HG02642 (cell line): ENCODE results near the gene MEIOSIN.
A peak's percentile ranks its signal among the peaks of the same experiment; 100 is the strongest.

Experiments used
- ATAC-seq: cut with Tn5 transposase; IDR thresholded peaks from one replicate; pipeline ENCODE4 v1.9.1; 2021; ENCODE audit warnings: mild to moderate bottlenecking; ENCODE audit not compliant: unreplicated experiment, poor library complexity

MEIOSIN gene

DNA sequence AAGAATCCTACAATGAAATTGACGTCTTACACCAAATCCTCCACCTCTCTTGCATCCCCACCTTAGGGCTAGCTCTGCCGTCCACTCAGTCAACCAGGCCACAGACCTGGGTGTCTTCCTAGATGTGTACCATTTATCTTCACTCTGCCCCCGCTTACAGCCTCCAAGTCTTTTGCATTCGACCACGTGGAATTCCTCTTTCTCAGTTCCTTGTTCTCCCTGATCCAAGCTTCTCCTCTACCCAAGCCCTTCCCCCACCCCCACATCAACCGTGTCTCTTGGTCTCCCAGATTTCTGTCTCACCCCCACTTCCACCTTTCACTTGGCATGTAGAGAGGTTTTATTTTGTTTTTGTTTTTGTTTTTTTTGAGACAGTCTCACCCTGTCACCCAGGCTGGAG lies 60.6 kb downstream of the MEIOSIN start:
- no peak for ATAC-seq

DNA sequence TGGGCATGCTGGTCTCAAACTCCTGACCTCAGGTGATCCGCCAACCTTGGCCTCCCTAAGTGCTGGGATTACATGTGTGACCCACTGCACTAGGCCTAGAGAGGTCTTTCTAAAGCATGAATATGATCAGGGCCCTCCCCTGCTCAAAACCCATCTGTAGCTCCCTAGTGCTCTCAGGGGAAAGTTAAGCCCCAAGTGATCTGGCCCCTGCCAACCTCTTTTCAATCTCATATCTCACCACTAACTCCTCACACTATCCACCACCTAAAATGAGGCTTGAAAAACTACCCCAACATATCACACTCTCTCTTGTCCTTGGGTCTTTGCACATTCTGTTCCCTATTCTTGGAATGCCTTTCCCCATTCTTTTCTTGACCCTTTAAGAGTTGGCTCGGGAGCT lies 61.4 kb downstream of the MEIOSIN start:
- ATAC-seq = no peak

- ATAC-seq = peak; percentile 58
These were observed 65.8 kb downstream of the MEIOSIN start for GRCh38 chr19:45798995-45799517.

DNA sequence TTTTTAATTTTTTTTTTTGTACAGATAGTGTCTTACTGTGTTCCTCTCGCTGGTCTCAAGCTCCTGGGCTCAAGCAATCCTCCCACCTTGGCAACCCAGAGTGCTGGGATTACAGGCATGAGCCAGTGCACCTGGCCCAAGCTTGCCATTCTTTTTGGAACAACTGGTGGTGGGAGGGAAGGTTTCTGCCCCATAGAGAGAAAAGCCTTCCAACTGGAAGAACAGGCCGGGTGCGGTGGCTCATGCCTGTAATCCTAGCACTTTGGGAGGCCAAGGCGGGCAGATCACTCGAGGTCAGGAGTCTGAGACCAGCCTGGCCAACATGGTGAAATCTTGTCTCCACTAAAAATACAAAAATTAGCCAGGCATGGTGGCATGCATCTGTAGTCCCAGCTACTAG lies 66.3 kb downstream of the MEIOSIN start:
- ATAC-seq = peak; percentile 9

- no peak for ATAC-seq
These were observed 66.9 kb downstream of the MEIOSIN start for GRCh38 chr19:45800070-45800553.

DNA sequence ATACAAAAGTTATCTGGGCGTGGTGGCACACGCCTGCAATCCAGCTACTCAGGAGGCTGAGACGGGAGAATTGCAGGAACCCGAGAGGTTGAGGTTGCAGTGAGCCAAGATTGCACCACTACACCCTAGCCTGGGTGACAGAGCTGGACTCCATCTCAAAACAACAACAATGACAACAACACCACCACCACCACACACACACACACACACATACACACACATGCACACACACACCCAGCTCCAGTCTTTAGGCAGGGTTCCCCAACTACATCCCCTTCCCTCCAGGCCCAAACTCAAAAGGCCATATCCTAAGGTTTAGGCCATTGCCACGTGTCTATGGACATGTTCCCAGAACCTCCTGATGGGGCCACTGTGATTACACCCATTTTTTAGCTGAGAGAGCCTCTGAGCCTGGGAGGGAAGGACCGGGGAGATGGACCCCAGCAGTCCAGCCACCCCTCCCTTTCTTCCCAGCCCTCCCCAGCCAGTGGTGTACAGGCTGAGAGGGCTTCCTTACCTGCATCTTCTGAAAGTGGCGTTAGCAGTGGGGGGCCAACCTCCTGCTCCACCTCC lies 68.5 kb downstream of the MEIOSIN start:
- no peak for ATAC-seq

- ATAC-seq = no peak
These were observed 71.1 kb downstream of the MEIOSIN start for GRCh38 chr19:45804140-45804958.

- ATAC-seq = no peak
These were observed 71.7 kb downstream of the MEIOSIN start for GRCh38 chr19:45804959-45805230.

GRCh38 chr19:45805719-45806118 lies 72.5 kb downstream of the MEIOSIN start:
- no peak for ATAC-seq

- no peak for ATAC-seq
These were observed 76.5 kb downstream of the MEIOSIN start for GRCh38 chr19:45809643-45810159.

DNA sequence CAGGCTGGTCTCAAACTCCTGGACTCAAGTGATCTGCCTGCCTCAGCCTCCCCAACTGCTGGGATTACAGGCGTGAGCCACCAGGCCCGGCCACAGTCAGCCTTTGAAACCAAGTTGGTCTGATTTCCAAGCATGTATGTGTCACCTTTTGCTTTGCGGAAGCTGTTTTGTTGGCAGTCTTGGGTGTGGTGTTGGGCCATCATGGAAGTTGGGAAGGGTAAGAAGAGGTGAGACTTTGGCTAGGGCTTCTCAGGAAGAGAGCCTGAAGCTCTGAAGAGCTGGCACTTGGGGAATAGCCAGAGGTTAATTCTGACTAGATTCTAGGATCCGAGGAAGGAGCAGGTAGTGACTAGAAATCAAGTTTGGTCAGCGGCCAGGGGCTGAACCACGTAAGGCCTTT lies 79.1 kb downstream of the MEIOSIN start:
- no peak for ATAC-seq
